NCI-H69 (cell line): ENCODE measurements around the gene RPP14.
A peak's percentile ranks its signal among the peaks of the same experiment; 100 is the strongest.

ENCODE experiments used
- DNase-seq: peaks from one replicate; lab custom pipeline; 2025; lab: John Stamatoyannopoulos, UW

The RPP14 gene

DNA sequence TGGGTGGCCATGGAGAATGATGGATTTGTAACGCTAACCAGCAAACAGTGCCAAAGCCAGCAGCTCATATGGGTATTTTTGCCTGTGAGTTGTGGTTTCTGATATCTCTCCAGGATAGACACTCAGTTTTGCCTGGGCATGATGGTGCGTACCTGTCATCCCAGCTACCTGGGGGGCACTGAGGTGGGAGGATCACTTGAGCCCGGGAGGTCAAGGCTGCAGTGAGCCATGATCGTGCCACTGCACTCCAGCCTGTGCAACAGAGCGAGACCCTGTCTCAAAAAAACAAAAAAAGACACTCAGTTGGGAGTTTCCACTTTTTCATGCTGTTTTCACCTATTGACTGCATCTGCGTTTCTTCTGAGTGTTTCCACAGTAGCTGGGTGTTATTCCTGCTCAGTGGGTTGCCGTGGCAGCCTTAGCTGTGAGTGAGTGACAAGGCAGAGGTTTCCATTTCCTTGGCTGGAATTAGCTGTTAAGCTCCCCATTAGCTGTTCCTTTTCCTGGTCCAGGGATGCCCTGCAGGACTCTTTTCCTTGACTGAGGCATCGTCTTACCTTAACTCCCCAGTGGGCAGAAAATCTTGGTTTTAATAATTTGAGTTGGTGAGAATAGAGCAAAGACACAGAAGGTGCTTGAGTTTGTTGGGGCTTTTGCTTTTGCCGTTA lies 14.2 kb upstream of the RPP14 start:
- DNase-seq = no peak

DNA sequence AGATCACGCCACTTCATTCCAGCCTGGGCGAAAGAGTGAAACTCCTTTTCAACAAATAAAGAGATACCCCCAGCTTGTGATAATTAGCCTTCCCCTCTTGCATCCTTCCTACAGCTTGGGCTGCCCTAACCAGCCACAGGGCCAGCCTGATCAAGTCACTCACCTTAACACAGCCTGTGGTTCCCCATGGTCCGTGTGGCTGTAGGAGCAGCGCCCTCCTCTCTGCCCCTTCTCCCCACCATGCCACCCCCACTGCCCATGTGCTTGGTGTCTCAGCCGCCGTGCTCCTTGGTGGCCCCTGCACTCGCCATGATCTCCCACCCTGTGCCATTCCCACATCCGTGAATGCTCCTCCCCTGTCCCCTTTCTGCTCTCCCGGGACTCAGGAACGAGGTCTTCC lies 13.2 kb upstream of the RPP14 start:
- DNase-seq = no peak

DNA sequence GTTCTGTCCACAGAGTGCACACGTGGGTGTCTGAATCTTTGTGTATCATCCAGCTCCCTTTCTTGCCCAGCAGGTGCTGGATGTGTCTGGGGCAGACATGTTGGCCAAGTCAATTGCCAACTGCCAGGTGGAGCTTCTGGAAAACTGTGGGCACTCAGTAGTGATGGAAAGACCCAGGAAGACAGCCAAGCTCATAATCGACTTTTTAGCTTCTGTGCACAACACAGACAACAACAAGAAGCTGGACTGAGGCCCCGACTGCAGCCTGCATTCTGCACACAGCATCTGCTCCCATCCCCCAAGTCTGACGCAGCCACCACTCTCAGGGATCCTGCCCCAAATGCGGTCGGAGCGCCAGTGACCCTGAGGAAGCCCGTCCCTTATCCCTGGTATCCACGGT lies 12.5 kb upstream of the RPP14 start:
- no peak for DNase-seq

DNA sequence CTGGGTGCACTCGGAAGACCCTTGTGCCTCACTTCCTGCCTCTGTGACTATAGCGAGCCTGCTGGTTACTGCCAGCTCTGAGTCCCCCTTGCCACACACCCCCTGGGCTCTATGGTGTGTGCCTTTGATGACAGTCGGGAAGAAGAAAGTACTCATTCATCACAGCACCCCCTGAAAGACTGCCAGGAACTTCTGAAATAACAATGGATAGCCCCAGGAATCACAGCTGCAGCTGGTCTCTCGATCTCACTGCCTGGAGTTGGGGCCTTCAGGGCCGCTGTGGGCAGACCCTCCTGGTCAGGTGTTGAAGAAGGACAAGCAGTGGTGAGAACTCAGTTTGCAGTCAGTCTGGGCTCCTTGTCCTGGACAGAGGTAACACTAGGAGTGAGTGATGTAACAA lies 9.8 kb upstream of the RPP14 start:
- no peak for DNase-seq

DNA sequence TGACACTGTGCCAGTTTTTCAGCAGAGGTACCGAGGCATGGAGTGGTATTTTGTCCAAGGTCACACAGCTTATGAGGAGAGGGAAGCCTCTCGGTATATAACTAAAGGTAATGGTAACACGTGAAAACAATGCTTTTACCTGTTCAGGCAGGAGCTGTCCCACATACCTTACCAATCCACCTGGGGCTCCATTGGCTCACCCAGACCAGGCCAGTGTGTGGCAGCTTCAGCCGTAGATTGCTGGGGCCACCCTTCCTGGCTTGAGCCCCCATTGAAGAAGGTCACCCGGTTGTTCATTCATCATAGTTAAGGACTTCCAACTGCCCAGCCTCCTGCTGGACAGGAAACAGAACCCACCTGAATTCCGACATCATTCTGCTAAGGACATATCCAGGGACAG lies 9.2 kb upstream of the RPP14 start:
- DNase-seq = no peak

DNA sequence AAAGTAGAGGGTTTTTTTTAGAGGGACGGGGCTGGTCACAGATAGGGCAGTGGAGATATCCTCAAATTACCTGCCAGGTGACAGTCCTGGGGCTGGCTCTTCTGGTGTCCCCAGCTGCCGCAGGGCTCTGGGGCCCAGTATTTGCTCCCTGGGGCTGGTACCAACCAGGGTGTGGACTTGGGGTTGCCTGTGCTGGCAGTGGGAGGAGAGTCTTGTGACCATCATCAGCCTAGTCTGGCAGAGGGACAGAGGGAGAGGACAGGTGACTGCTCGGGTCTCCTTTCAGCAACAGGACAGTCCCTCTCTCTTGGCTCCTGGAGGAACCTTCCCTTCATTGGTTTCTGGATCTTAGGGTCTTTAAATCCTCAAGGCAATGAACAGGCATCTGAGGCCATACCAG lies 7.9 kb upstream of the RPP14 start:
- no peak for DNase-seq

DNA sequence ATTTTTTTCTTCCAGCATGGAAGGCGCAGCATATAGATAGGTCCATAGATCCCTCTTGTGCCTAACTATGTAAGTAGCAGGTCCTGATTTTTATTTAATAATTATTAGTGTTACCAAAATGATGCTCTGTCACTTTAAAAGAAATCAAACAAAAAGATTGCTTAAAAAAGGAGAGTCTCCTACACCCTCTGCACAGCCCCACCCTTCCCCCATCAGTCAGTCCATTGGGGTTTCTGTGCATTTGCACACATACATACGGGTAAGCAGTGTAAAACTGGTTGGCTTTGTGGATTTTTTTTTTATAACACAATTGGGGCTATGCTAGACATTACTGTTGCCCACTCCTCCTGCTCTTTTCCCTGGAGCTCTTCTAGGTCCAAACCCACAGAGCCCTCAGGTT lies 7.0 kb upstream of the RPP14 start:
- DNase-seq = no peak

DNA sequence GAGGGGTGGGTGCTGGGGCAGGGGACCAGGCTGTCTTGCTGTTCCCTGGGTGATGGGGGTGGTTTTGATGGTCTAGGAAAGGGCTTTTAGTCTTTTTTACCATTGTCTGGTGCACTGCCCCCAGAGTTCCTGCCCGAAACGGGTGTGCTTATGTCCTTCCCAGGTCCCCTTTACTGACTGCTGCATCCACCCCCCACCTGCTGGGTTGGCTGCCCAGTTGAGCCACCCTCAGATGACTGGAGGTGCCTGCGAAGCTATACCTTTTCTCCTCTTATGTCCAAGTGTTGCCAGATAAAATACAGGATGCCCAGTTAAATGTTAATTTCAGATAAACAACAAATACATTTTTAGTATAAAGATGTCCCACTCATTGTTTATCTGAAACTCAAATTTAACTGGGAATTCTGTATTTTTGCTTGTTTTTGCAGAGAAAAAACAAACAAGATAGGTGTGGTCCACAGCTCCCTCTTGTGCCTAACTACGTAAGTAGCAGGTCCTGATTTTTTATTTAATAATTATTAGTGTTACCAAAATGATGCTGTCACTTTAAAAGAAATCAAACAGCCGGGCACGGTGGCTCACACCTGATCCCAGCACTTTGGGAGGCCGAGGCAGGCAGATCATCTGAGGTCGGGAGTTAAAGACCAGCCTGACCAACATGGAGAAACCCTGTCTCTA lies 6.1 kb upstream of the RPP14 start:
- peak; percentile 14 for DNase-seq

DNA sequence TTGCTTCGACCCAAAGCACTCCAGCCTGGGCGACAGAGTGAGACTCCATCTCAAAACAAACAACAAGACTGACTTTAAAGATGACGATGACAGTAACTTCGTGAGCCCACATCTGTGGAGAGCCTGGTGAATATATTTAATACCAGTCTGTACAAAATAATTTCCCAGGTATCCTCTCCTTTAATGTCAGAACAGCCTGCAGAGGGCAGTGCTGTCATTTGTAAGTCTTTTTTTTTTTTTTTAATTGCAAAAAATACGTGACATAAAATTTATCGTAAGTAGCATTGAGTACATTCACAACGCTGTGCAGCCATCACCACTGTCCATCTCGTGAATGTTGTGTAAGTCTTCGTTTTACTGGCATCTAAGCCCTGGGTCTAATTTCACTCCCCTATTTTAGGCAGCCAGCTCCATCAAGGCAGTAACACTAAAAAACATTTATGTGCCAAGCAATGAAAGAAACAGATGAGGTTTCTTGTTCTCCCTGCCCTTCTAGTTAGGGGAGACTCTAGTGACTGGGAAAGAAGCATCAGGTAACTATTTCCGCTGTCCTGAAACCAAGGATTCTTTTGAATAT lies 1.7 kb downstream of the RPP14 start:
- peak; percentile 23 for DNase-seq

DNA sequence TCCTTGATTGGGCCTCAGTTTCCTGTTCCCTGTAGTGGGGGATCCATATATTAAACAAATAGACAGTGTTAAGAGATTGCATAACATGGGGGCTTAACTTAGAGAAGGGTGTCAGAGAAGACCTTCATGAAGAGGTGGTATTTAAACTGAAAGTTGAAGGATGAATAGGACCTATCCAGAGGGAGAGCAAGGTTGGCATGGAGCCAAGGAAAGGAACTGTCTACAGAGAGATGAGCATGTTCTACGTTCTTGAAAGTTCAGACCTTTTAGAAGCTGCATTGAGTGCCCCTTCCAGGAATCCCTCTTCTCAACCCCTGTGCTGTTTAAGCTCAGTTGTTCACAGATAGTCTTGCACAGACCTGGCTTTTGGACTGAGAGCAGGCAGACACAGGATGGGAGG lies 2.7 kb downstream of the RPP14 start:
- peak; percentile 2 for DNase-seq

DNA sequence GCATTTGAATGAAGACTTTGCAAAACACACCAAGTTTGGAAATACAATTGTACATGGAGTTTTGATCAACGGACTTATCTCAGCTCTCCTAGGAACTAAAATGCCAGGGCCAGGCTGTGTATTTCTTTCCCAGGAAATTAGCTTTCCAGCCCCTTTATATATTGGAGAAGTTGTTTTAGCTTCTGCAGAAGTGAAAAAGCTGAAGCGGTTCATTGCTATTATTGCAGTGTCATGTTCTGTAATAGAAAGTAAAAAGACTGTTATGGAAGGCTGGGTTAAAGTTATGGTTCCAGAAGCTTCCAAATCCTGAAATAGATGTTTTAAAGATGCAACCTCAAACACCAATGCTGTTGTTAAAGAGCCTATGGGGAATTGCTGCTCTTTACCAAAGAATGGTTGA lies 11.8 kb downstream of the RPP14 start:
- DNase-seq = no peak

DNA sequence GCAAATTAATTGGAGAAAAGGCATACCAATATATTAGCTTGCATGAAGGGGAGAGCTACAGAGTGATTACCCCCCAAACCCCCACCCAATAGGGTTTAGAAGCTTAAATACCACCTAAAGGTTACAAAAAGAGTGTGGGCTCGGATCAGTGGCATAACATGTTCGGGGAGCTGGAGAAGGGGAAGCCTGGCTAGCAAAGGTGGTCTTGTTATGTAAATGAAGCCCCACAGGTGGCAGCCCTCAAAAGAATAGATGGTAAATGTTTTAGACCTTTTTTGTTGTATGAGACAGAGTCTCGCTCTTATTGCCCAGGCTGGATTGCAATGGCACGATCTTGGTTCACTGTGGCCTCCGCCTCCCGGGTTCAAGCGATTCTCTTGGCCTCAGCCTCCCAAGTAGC lies 15.7 kb downstream of the RPP14 start:
- no peak for DNase-seq

DNA sequence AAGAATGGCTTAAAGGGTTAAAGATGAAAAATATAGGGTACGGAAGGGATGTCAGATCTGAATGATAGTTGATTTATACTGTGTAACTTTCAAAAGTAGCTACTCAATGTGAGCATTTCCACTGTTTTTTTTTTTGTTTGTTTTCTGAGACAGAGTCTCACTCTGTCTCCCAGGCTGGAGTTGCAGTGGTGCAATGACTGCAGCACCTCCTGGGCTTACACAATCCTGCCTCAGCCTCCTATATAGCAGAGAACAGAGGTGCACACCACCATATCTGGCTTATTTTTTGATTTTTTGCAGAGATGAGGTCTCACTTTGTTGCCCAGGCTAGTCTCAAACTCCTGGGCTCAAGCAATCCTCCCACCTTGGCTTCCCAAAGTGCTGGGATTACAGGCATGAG lies 16.7 kb downstream of the RPP14 start:
- no peak for DNase-seq

DNA sequence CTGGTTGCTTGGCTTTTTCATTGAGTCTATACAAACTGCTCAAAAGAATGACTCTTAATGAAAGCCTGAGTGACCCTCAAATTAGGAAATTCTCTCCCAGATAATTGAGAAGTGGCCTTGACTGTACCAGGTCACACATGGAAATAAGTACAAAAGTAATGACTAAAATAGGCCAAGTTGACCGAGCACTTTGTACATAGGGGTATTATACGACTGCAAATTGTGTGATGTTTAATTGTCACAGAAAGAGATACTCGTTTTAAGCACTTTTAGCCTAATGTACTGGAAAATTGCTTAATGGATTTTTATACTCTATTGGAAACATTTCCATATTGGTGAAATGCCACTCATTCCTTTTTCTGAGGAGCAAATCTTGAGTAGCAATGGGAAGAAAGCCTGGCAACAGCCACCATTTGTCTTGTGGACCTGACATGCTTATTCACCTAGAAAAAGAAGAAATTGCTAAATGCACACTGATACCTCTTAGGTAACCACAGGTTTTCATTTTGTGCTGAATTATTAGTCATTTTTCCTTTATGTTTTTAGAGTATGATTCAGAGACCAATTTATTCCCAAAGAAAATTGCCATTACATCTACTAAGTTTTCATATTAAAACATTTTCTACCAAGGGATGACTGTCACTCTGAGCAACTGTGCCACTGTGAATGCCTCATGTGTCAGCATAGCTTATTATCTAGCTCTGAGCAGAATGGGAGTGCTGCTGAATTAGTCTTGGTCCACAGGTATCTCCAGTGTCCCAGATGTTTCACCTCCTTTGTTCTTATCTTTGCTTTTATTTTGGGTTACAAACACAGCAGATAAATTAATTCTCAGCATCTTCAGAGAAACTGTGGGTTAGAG lies 17.7 kb downstream of the RPP14 start:
- DNase-seq = no peak

DNA sequence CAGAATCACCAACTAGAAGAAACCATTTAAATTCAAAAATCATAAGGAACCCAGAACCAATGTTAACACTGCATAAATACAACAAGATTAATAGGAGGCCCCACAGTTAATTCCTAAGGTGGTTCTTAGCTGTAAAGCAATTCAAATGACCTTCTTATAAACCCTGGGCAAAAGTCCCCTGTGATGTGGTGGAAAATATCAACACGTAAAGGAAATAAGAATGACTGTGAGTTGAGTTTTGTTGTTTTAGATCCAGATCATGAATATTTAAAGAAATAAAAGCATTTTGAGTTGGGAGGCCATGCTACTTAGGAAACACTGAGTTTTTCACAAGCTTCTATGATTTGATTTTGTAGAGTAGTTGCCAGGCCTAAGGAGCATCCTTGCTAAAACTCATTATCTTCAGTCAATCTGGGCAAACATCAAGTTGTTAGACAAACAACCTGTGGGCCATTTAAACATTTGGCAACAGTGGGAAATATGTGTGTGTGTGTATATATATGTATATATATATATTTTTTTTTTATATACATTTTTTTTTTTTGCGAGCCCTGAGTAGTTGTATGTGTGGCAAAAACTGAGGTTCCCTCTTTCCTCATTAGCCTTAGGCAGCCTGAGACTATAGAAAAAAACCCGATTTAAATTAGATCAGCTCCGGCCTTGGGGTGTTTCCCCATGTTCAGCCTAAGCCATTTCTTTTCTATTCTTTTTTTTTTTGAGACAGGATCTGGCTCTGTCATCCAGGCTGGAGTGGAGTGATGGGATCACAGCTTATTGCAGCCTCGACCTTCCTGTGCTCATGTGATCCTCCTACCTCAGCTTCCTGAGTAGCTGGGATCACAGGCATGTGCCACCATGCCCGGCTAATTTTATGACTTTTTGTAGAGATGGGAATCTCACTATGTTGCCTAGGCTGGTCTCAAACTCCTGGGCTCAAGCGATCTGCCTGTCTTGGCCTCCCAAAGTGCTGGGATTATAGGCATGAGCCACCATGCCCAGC lies 18.6 kb downstream of the RPP14 start:
- DNase-seq = no peak

DNA sequence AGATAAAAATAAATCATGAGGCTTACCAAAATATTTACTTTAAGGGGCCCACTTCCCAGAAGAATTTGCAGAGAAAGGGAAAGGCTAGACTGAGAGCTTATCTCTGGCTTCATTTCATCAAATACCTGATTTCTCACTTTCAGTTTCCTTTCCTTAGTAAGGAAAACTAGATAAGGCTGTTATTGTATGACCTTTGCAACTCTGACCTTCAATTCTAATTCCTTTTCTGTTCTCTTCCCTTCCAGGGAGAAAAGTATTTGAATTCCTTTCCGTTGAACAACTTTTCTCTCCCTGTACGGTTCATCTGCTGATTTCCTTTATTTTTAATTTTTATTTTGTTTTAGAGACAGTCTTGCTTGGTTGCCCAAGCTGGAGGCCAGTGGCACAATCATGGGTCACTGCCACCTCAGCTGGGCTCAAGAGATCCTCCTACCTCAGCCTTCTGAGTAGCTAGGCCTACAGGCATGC lies 19.5 kb downstream of the RPP14 start:
- DNase-seq = no peak

DNA sequence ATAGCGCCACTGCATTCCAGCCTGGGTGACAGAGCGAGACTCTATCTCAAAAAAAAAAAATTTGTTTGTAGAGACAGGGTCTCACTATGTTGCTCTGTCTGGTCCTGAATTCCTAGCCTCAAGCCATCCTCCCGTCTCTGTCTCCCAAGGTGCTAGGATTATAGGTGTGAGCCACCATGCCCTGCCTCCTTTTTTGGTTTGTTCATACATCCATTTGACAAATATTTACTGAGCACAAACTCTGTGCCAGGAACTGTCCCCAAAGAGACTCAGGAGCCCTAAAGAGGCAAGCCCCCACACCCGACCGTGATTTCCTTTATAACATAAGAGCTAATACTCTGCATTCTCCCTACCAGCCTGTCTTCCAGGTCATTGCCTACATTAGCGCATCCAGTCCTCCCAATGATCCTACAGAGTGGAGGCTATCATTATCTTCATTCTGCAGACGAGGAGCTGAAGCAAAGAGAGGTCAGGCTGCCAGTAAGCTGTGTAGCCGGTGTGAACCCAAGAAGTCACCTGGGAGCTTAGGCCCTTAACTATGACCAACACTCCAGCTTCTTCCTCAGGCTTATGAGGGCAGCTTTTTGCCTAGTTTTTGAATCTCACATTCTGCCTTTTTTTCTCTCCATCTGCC lies 20.3 kb downstream of the RPP14 start:
- peak; percentile 55 for DNase-seq

DNA sequence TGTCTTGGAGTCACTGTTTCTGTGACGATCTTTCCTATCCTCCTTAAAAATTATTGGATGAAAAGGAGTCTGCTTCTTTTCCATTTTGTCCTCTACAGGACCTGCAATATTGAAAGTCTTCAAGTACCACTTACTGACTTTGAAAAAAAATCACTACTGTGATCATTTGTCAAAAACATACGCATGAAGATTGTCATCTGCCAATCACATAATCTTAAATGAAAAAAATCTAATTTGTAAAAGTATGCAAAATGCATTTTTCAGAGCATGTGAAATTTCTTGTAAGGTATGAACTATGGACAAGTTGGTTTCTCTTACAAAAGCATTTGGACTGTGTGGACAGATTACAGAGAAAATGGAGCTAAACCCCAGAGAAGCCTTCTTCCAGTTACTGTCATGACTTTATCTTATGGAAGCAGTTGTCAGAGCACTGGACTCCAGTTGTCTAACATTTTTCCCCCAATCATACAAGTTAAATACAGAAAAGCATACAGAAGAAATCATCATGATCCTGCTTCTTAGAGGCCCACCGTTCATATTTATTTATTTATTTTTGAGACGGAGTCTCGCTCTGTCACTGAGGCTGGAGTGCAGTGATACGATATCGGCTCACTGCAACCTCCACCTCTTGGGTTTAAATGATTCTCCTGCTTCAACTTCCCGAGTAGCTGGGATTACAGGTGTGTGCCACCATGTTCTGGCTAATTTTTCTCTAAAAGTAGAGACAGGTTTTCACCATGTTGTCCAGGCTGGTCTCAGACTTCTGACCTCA lies 23.3 kb downstream of the RPP14 start:
- DNase-seq = no peak

DNA sequence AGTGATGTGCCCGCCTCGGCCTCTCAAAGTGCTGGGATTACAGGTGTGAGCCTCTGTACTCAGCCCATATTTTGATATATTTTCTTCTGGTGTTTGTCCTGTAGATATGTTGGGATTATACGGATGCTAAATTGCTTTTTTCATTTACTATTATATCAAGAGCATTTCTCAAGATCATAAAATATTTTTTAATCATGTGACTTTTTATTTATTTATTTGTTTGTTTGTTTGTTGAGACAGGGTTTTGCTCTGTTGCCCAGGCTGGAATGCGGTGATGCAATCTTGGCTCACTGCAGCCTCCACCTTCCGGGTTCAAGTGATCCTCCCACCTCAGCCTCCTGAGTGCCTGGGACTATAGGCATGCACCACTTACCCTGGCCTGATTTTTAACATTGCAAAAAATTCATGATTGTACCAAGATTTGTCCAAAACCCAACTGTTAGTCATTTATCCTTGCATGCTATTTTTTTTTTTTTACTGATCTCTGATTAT lies 23.9 kb downstream of the RPP14 start:
- no peak for DNase-seq

DNA sequence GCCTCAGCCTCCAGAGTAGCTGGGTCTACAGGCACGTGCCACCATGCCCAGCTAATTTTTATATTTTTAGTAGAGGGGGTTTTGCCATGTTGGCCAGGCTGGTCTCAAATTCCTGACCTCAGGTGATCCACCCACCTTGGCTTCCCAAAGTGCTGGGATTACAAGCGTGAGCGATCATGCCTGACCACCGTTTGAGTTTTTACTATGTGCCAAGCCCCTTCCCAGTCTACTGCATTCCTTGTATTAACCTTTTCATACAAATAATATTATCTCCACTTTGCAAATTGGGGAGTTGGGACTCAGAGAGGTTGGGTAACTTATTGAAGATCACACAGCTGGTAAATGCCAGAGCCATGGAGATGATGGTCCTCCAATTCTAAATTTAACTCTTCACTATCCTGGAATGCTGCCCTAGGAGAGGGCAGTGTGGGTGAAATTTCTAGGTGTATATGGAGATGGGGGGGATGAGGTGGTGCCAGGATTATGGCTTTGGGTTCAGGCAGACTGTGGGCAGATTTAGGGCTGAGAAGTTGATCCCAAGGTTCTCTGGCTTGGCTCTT lies 25.6 kb downstream of the RPP14 start:
- no peak for DNase-seq
